ENCODE results near the gene RSPH10B2.
"Not testable (repeated sequence)": the region's sequence is repeated elsewhere in the genome, so short reads cannot be mapped to it uniquely, and the experiment has no call there.

Gene RSPH10B2

GRCh38 chr7:6843654-6844053 is 89.8 kb downstream of the RSPH10B2 start:
- not testable (repeated sequence) for DNase-seq

- not testable (repeated sequence) for DNase-seq
Measured at GRCh38 chr7:6845971-6846449, 92.1 kb downstream of the RSPH10B2 start.

GRCh38 chr7:6847751-6848150 is 93.8 kb downstream of the RSPH10B2 start:
- not testable (repeated sequence) for DNase-seq
